HL-60 (cell line): ENCODE results near the gene ZNF277.

Source experiments
- DNase-seq, 2 experiments: peaks; one replicate each; pipeline ENCODE4 v3.0.0-alpha.2; 2010 to 2020; ENCODE audit warnings: low read depth in 1 of 2, low spot score in 1 of 2
- H3K27ac ChIP-seq: fragments of 250-450 bp; sonication (Bioruptor Pico); replicated peaks from 2 replicates; pipeline ENCODE4 v1.5.1; 2020; ENCODE audit warnings: mild to moderate bottlenecking, moderate library complexity
- H3K27me3 ChIP-seq: fragments of 250-450 bp; sonication (Bioruptor Pico); 2 replicates; pipeline ENCODE4 v1.5.1; 2021; ENCODE audit warnings: mild to moderate bottlenecking, moderate library complexity; ENCODE audit not compliant: insufficient read depth, poor library complexity, severe bottlenecking
- H3K4me3 ChIP-seq: replicated peaks from 2 replicates; pipeline ENCODE4 v1.5.1; 2011; ENCODE audit warnings: mild to moderate bottlenecking, control low read depth, low read length; ENCODE audit not compliant: insufficient read depth
- CTCF ChIP-seq: IDR thresholded peaks from one replicate; pipeline ENCODE4 v1.5.1; 2011; ENCODE audit warnings: low read length, control low read depth, inconsistent platforms; ENCODE audit not compliant: insufficient read depth
- GABPA ChIP-seq: IDR thresholded peaks from 2 replicates; pipeline ENCODE4 v1.6.1; 2012; ENCODE audit warnings: low read depth
- POLR2AphosphoS5 ChIP-seq: IDR thresholded peaks from 2 replicates; pipeline ENCODE4 v1.6.1; 2012; ENCODE audit warnings: low read depth
- REST ChIP-seq: IDR thresholded peaks from 2 replicates; pipeline ENCODE4 v1.6.1; 2012; ENCODE audit warnings: low read depth; ENCODE audit not compliant: insufficient replicate concordance
- SPI1 ChIP-seq: IDR thresholded peaks from 2 replicates; pipeline ENCODE4 v1.6.1; 2012; ENCODE audit warnings: low read depth, mild to moderate bottlenecking, borderline replicate concordance

Gene ZNF277

GRCh38 chr7:112364388-112364787 lies 157.9 kb downstream of the ZNF277 start:
- no peak overlapping the region for H3K27ac ChIP-seq
- TF ChIP-seq POLR2AphosphoS5 (no peak), GABPA (no peak), CTCF (no peak), SPI1 (no peak), REST (no peak)
- H3K4me3 ChIP-seq: no peak overlapping the region
- H3K27me3 ChIP-seq: no peaks in the 10 kb centered on the region
- DNase-seq: no peak

- H3K27ac ChIP-seq: no peak overlapping the region
- no peak overlapping the region for H3K4me3 ChIP-seq
- TF ChIP-seq GABPA (no peak), POLR2AphosphoS5 (no peak), REST (no peak), CTCF (no peak), SPI1 (no peak)
- no peaks in the 10 kb centered on the region for H3K27me3 ChIP-seq
- DNase-seq: no peak
Measured at GRCh38 chr7:112365551-112365950, 159.1 kb downstream of the ZNF277 start.

- no peak overlapping the region for H3K4me3 ChIP-seq
- H3K27me3 ChIP-seq: no peaks in the 10 kb centered on the region
- TF ChIP-seq CTCF: no peak
- no peak for TF ChIP-seq REST
- no peak for TF ChIP-seq GABPA
- DNase-seq: no peak
- H3K27ac ChIP-seq: no peak overlapping the region
Measured at GRCh38 chr7:112366886-112367285, 160.4 kb downstream of the ZNF277 start.
